Skeletal muscle cell (primary cell): Measurements from ENCODE around the gene NTF4.
"Not testable (repeated sequence)": the region's sequence is repeated elsewhere in the genome, so short reads cannot be mapped to it uniquely, and the experiment has no call there.

Experiments
- DNase-seq: peaks from one replicate; pipeline ENCODE4 v3.0.0-alpha.2; 2010; ENCODE audit warnings: low read depth
- H3K4me3 ChIP-seq: 2 replicates; pipeline ENCODE4 v1.5.1; 2011; ENCODE audit warnings: low read depth, mild to moderate bottlenecking, control low read depth, low read length, moderate library complexity

The NTF4 gene

DNA sequence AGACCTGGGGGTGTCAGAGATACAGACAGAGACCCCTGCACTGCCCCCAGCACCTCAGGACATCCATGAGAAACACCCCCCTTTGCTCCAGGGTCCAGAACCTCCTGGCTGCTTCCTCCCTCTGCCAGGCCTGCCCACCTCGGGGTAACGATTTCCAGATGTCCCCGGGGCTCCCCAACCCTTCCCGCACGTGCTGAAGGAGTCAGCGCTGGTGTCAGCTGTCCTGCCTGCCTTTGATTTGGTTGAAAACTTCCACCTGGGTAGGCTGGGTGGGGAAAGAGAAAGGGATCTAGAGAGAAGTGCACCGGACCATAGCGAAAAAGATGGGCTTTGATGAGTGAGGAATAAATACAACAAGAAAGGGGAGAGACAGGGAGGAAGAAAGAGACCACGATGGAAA lies 5.6 kb downstream of the NTF4 start:
- no peak for DNase-seq
- no peak overlapping the region for H3K4me3 ChIP-seq

DNA sequence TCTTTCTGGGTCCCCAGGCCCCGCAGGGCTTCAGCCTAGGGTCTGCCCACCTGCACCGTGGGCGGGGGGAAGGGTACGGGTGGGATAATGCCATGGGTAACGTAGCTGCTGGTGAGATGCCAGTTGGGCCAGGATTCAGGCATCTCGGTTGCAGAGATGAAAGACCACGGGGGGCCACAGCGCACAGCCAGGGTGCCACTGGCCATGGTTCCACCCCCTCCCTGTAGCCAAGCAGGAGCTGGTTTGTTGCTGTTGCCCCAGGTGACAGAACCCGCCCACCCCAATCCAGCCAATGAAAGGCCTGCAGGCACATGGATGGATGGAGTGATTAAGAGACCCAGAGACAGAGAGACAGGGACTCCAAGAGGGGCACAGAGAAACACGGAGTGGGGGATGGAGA lies 6.1 kb downstream of the NTF4 start:
- DNase-seq = no peak
- H3K4me3 ChIP-seq = no peak overlapping the region

DNA sequence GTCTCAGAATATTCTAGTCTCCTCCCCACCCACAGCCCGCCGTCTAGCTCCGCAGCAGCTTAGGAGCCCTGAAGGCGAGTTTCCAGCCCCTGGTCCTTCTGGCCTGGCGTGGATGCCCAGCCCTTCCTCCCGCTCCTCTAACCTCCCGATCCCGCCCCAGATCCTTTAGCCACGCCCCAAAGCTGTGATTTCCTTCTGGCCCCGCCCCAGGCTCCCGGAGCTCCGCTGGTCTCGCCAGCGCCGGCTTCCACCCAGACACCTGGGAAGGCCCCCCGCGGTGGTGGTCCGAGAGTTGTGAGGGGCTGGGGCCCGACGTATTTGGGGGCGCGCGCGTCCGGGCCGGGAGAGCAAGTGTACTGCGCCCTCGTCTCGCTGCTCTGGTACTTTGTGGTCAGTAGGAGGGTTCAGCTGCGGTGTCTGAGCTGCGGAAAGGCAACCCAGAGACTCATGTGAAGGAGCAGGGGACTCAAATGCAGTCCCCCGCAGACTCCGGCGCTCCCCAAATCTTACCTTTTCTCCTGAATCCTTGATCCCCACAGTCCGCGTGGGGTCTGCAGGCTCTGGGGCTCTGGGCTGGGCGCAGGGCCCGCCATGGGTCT lies 6.9 kb downstream of the NTF4 start, which contains the start of gene CGB7:
Gene CGB7 (minus strand): TSS at position 114 of the 599 bp plus-strand sequence. CDS start 2,374 bp downstream, outside the sequence.
- peak within 1 kb of the TSS; percentile 58 for H3K4me3 ChIP-seq
- no peak for DNase-seq

DNA sequence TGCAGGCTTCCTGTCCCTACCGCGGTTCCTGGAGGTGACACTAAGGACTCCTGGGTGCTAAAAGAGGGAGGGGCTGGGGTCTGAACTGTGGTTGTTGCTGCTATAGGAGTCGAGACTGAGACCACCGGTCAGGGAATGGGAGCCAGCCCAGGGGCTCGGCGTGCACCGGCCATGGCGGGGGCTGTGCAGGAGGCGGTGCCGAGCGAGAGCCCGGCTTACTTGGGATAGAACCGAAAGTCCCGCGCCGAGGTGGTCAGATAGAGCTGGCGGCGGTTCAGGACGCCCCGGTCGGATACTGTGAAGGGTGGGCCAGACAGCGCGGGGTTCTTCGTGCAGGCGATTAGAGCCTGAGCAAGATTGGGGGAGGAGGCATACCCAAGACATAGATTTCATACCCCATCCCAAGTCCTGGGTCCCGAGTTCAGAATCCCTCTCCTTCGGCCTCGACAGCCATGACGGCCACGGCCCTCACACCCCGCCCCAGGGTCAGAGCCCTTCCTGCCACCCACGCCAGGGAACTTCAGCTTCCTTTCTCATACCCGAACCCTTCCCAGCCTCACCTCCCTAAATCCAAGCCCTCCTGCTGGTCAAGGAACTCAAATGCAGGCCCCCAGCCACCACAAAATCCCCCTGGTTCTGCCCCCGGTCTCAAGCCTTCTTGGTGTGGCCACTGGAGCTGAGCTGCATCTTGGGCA lies 7.6 kb downstream of the NTF4 start:
- DNase-seq = not testable (repeated sequence)
- peak overlapping the region; percentile 58 for H3K4me3 ChIP-seq

DNA sequence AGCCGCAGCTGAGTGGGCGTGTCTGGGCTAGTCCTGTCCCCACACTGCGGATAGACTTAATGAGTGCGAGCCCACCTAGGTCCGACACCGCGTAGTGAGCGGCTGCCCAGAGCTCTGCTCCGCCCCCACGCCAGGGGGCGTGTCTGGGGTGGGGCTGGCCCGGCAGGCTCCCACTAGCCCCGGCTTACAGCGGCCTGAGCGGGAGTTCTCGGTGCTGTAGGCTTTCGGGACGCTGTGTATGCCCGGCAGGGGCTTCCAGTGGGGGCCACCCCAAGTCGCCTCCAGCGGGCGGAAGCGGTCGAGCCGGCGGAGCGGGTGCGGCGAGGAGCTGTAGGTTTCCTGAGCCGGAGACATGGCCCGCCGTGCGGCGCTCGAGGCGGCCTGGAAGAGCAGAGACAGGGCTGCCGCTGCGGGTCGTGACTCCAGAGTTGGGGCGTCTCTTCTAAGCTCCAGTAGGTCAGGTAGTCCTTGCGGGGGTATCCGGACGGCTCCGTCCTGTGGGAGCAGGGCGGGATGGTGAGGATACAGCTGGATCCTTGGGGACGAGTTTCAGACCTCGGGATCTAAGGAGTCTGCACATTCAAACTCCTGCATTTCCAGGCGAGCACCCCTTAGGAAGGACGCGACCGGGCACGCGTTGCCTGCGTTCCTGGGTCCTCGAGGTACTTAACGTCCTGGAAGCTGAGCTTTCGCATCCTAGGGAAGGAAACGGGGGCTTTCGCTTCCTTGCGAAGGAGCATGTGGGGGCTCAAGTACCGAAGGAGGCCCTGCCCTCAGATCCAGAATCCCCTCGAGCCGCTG lies 8.3 kb downstream of the NTF4 start:
- no peak for DNase-seq

DNA sequence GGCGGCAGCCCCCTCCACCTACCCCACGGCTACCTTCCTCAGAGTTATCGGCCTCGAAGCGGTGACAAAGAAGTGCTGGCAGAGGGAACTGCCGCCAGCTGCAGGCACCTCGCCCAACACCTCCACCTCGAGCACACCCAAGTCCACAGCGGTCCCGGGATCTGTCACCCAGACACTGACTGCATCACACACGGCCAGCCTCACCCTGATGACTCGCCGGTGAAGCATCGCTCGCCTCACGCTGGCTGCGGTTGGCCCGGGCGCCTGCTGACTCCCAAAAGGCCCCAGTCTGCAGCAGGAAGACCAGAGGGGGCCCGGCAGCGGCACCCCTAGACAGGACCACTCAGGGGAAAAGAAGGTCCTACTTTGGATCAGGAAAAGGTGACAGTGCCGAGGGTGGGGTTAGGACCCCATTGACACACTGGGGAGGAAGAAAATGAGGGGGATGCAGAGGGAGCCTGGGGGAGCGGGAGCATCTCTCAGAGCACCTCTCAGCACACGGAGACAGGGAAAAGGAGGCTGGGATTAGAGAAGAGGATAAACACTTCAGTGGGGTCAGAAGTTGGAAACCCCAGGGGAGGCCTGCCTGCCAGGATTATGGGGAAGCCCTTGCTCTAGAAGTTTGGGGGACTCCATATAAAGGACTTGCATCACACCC lies 14.1 kb downstream of the NTF4 start:
- H3K4me3 ChIP-seq, DNase-seq: not testable (repeated sequence)

More for the DNA sequence above, 8.3 kb downstream of the NTF4 start:
- H3K4me3 ChIP-seq = peak overlapping the region; percentile 58

DNA sequence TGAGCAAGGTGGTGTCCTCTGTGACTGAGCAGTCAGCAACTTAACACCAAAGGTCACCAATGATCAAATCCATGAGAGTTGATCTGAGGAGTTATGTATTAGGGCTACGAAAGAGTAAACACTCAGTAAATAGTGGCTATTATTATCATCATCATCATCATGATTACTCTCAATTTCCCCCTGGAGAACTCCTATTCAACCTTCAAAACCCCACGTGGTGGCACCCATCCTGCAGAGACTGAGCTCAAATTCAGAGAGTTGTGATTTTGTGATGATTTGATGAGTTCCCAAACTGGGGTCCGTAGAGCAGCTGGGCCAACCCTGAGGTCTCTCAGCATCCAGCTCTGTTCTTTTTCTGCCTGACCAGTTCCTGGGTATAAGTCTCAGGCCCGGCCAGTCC lies 14.8 kb downstream of the NTF4 start:
- H3K4me3 ChIP-seq, DNase-seq: not testable (repeated sequence)

DNA sequence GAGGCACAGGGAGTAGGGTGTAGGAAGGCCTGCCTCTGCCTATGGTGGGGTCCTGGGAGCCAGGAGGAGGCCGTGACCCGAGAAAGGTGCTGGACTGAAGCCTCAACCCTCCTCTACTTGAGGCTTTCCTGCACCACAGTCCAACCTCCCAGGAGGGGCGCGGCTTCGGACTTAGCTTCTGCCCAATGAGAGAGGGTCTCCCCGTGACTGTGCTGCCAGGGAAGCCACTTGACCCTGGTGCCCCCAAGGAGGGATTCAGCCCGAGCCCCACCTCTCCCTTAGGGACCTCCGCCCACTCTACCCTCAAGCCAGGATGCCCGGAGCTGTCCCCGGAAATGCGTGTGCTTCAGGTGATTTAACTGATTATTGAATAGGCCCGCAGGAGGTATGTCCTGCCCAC lies 15.6 kb downstream of the NTF4 start, which contains the start of gene CGB8:
Gene CGB8 (minus strand): TSS at position 101 of the 400 bp plus-strand sequence. CDS start 372 bp downstream, outside the sequence.
- not testable (repeated sequence) for H3K4me3 ChIP-seq, DNase-seq

DNA sequence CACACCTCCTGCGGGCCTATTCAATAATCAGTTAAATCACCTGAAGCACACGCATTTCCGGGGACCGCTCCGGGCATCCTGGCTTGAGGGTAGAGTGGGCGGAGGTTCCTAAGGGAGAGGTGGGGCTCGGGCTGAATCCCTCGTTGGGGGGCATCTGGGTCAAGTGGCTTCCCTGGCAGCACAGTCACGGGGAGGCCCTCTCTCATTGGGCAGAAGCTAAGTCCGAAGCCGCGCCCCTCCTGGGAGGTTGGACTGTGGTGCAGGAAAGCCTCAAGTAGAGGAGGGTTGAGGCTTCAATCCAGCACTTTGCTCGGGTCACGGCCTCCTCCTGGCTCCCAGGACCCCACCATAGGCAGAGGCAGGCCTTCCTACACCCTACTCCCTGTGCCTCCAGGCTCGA lies 21.1 kb downstream of the NTF4 start, which contains the start of gene CGB5:
Gene CGB5 (plus strand): TSS at position 301 of the 400 bp plus-strand sequence. CDS start 362 bp downstream, outside the sequence.
- not testable (repeated sequence) for H3K4me3 ChIP-seq, DNase-seq

DNA sequence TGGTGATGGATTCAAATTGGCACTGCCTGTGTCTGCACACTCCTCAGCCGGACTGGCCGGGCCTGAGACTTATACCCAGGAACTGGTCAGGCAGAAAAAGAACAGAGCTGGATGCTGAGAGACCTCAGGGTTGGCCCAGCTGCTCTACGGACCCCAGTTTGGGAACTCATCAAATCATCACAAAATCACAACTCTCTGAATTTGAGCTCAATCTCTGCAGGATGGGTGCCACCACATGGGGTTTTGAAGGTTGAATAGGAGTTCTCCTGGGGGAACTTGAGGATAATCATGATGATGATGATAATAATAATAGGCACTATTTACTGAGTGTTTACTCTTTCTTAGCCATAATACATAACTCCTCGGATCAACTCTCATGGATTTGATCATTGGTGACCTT lies 22.0 kb downstream of the NTF4 start:
- H3K4me3 ChIP-seq, DNase-seq: not testable (repeated sequence)

DNA sequence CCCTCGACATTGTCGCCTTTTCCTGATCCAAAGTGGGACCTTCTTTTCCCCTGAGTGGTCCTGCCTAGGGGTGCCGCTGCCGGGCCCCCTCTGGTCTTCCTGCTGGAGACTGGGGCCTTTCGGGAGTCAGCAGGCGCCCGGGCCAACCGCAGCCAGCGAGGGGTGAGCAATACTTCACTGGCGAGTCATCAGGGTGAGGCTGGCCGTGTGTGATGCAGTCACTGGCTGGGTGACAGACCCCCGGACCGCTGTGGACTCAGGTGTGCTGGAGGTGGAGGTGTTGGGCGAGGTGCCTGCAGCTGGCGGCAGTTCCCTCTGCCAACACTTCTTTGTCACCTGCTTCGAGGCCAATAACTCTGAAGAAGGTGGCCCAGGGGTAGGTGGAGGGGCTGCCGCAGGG lies 22.4 kb downstream of the NTF4 start:
- no peak overlapping the region for H3K4me3 ChIP-seq
- DNase-seq = no peak

DNA sequence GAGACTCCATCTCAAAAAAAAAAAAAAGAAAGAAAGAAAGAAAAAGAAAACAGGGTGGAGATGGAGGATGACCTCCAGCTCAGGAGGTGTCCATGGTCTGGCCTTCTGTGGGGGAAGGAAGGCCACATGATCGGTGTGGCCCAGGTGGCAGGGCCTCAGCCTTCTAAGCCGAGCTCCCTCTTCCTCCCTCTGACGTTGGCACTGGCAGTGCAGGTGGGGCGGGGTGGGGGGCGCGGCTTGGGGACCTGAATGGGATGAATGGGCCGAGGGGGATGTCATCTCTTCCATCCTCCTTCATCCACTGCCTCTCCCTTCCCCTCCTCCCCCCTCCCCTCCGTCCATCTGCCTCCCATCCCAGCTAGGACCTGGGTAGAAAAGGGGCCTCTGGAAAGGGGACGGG lies 24.9 kb downstream of the NTF4 start:
- not testable (repeated sequence) for H3K4me3 ChIP-seq, DNase-seq

DNA sequence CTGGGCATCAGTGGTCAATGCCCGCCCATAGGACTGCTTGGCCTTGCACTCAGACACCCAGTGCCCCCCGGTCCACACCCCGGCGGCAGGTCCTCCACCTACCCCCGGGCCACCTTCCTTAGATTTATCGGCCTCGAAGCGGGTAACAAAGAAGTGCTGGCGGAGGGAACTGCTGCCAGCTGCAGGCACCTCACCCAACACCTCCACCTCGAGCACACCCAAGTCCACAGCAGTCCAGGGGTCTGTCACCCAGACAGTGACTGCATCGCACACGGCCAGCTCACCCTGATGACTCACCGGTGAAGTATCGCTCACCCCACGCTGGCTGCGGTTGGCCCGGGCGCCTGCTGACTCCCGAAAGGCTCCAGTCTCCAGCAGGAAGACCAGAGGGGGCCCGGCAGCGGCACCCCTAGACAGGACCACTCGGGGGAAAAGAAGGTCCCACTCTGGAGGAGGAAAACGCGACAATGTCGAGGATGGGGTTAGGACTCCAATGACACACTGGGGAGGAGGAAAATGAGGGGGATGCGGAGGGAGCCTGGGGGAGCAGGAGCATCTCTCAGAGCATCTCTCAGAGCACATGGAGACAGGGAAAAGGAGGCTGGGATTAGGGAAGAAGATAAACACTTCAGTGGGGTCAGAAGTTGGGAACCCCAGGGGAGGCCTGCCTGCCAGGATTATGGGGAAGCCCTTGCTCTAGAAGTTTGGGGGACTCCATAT lies 25.9 kb downstream of the NTF4 start:
- DNase-seq, H3K4me3 ChIP-seq: not testable (repeated sequence)

DNA sequence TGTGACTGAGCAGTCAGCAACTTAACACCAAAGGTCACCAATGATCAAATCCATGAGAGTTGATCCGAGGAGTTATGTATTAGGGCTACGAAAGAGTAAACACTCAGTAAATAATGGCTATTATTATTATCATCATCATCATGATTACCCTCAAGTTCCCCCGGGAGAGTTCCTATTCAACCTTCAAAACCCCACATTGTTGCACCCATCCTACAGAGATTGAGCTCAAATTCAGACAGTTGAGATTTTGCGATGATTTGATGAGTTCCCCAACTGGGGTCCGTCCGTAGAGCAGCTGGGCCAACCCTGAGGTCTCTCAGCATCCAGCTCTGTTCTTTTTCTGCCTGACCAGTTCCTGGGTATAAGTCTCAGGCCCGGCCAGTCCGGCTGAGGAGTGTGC lies 26.5 kb downstream of the NTF4 start:
- not testable (repeated sequence) for DNase-seq, H3K4me3 ChIP-seq

DNA sequence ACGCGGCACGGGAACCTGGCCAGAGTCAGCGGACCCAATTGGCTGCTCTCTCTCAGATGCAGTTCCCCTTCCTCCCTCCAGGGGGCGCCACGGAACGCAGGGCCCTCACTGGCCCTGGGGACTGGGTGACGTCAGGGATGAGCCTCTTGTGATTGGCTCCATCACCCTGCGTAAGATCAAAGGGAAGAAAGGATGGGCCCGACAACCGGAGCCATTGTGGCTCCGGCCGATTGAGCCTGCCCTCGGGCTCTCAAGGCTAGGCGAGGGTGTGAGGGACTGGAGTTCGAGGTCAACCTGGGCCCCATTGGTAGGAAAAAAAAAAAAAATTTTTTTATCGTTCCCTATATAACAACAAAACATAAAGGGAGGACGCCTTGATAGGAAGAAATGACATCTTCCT lies 27.8 kb downstream of the NTF4 start, which contains the start of gene CGB1:
Gene CGB1 (minus strand): TSS at position 81 of the 400 bp plus-strand sequence. CDS start 184 bp downstream, outside the sequence.
- H3K4me3 ChIP-seq, DNase-seq: not testable (repeated sequence)

DNA sequence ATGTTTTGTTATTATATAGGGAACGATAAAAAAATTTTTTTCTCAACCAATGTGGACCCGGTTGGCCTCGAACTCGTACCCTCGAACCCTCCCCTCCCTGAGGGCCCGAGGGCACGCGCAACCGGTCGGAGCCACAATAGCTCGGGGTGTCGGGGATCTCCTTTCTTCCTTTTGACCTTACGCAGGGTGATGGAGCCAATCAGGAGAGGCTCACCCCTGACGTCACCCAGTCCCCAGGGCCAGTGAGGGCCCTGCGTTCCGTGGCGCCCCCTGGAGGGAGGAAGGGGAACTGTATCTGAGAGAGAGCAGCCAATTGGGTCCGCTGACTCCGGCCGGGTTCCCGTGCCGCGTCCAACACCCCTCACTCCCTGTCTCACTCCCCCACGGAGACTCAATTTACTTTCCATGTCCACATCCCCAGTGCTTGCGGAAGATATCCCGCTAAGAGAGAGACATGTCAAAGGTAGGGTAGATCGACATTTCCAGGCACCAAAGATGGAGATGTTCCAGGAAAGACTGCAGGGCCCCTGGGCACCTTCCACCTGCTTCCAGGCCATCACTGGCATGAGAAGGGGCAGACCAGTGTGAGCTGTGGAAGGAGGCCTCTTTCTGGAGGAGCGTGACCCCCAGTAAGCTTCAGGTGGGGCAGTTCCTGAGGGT lies 32.8 kb downstream of the NTF4 start, which contains the start of gene CGB2:
Gene CGB2 (plus strand): TSS at position 249 of the 660 bp plus-strand sequence. CDS start 206 bp downstream, at position 455.
- DNase-seq, H3K4me3 ChIP-seq: not testable (repeated sequence)

DNA sequence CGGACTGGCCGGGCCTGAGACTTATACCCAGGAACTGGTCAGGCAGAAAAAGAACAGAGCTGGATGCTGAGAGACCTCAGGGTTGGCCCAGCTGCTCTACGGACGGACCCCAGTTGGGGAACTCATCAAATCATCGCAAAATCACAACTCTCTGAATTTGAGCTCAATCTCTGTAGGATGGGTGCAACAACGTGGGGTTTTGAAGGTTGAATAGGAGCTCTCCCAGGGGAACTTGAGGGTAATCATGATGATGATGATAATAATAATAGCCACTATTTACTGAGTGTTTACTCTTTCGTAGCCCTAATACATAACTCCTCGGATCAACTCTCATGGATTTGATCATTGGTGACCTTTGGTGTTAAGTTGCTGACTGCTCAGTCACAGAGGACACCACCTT lies 34.3 kb downstream of the NTF4 start:
- DNase-seq, H3K4me3 ChIP-seq: not testable (repeated sequence)

DNA sequence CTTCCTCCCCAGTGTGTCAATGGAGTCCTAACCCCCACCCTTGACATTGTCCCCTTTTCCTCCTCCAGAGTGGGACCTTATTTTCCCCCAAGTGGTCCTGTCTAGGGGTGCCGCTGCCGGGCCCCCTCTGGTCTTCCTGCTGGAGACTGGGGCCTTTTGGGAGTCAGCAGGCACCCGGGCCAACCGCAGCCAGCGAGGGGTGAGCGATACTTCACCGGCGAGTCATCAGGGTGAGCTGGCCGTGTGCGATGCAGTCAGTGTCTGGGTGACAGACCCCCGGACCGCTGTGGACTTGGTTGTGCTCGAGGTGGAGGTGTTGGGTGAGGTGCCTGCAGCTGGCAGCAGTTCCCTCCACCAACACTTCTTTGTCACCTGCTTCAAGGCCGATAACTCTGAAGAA lies 34.9 kb downstream of the NTF4 start:
- H3K4me3 ChIP-seq, DNase-seq: not testable (repeated sequence)
